Measurements from ENCODE around the gene RNASE13.
"Not testable (repeated sequence)": the region's sequence is repeated elsewhere in the genome, so short reads cannot be mapped to it uniquely, and the experiment has no call there.

The RNASE13 gene

DNA sequence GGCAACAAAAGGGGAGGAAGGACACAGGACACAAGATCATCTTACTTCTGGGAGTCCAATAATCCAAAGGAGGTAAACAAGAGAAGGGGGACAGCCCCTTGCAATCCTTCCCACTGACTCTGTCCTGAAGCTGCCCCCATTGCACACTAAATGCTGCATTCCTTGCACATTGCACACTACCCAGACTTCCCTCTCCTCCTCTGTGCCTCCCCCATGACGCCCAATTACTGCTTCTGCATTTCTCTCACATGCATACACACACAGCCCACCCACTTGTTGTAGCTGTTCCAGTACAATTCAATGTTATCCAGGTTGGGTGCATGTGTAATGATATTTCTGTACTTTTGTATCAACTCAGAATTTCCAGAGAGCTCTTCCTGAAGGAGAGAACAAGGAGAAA lies 15.2 kb downstream of the RNASE13 start:
- no peak for DNase-seq

DNA sequence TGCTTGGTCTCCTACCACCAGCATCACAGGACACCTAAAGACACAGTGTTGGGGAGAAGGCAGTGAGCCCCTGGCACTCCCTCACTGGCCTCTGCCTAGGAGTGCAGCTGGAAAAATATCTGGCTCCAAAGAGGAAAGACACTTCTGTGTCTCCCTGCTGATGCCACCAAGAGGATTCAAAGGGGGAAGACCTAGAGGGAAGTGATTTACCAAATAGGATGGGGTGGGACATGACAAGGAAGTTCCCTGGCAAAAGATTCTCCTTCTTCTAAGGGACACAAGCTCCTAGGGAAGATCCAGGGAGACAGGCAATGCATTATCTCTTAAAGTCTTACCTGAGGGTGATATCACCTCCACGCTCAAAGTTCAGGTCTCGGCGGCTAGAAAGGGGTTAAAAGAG lies 15.8 kb downstream of the RNASE13 start:
- DNase-seq, result no peak

DNA sequence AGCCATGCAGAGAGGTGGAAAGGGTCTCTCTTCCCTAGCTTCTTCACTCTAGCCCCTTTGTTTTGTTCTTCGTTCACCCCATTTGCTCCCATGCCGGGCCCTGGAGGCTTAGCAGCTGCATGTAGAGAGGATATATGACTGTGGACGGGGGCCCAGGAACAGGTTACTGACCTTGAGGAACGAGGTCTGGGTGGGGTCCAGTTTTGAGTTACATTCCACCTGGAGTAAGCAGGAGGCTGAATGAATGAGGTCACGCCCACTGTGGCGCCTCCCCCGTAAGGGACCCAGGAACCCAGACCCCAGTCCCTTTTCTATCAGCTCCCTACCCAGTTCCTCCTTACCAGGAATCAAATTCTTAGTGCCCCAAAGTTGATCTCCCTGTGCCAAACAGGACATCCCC lies 16.3 kb downstream of the RNASE13 start:
- DNase-seq, result no peak

DNA sequence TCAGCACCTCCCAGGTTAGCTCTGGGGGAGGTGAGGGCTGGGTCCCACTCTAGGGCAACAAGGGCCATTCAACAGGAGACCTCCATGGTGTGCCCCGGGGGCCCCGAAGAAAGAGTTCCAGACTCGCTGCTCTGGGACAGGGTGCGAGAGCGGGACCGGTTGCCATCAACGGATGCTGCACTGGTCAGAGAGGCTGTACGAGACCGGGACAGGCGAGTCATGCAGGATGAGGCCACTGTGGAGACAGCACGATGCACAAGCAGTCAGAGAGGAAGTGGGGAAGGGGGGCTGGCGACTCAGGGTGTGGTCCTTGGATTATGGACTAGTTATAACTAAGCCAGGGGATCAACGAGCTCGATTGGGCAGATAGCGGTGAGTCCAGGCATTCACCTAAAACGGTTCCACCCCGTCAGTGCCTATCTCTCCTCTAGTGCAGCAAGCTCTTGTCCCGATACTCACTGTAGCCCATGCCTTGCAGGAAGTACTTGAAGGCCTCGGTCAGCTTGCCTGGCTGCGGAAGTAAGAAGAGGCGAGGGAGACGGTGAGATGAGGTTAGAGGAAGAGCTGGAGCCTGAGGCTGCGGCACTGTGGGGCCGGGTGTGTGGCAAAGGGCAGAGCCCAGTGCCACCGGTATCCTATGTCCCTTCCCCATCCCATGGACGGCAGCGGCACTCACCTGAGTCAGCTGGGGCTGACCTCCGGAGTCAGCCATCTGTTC lies 16.9 kb downstream of the RNASE13 start:
- DNase-seq, result no peak

DNA sequence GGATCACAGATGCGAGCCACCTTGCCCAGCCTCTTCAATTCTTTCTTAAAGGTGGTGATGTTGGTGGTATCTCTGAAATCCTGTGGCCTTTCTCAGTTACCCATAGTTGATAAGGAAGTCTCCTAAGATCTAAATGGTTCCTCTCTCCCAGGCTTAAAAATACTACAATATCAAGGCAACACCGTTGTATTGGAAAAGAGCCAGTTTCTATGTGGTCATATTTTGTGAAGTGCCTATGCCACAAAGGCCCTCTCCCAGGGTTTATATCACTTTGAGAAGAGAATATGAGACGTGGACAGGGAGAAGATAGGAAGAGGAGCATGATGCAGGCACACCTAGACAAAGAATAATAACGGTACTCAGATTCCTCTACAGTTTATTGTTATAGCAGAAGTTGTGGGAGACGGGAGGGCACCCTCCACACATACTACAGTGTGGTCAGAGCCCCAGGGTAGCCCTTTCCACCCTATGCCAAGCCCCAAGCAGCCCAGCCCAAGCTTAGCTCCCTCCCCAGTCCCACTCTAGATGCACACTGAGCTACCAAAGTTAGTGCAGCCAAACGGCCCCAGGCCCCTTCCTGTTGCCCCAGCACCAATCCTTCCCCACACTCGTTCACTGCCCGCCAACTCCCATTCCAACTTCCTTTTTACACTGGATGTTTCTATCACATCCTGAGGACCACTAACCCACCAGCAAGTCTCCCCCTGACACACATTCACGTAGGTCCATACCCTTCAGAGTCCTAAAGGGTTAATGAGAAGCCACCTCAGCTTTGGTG lies 18.0 kb downstream of the RNASE13 start:
- DNase-seq, result no peak

DNA sequence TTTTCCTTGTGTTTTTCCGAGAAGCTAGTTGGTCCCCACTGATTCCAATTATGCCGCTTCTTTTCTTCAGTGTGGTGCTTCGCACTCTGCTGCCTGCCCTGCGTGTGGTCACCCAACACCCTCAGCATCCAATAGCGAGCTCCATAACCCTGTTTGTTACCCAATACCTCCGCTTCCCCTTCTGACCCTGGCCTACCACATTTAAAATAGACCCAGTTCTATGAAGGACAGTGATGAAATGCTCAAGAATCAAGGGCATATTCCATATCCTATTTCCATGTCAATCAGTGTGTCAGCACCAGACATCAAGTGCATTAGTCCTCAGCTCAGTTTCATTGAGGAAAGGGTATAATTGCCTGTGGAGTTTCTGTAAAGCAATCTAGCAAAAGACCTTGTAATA lies 19.3 kb downstream of the RNASE13 start:
- no peak for DNase-seq

DNA sequence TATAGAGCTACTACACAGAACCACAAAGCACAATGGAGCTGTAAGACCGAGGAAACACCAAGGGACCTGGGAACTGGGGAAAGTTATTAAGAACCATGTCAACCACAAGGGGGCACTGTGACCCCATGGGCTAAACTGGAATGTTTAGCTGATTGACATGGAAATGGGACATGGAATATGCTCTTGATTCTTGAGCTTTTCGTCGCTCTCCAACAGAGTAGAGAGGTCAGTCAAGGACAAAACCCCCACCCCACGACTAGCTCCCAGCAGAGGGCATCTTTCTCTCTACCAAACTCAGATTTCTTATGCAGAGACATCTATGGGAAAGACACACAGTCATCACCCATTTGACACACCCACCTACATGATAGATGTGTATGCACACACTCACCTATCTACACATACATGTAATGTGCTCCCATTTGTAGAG lies 19.8 kb downstream of the RNASE13 start:
- peak; percentile 62 to 70 for DNase-seq

DNA sequence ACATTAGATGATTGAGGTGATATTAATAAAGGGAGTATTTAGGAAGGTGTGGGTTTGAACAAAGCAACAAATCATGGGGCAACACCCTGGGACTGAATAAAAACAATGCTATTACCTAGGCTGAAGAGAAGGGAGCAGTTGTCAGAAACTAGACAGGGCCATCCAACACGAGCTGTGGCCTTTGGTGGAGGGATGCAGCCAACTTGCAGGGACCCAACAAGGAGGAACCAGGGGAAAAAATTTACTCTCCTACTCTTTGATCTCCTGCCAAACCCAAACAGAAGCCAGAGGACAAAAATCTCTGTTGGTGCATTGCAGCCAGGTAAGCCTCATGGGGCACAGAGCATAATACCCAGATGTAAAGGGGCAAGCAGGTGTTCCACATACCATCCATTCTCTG lies 23.5 kb downstream of the RNASE13 start:
- no peak for DNase-seq

DNA sequence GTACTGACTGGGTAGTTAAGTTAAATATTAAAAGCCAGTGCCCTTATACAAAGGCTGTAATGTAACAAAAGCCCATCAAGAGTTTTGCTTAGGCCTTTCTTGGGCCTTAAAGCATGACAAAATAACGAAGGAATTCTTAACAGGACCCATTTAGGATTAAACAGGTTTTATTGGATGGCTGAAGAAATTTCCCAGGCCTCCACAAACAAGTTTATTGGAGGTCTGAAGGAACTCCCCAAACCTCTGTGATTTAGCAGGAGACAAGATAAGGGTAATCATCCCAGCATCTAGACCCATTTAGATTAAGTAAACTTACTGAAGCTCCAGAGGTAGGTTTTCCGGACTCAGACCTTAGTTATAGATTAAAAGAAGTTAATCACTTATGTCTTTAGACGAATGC lies 24.9 kb downstream of the RNASE13 start:
- DNase-seq, result not testable (repeated sequence)

DNA sequence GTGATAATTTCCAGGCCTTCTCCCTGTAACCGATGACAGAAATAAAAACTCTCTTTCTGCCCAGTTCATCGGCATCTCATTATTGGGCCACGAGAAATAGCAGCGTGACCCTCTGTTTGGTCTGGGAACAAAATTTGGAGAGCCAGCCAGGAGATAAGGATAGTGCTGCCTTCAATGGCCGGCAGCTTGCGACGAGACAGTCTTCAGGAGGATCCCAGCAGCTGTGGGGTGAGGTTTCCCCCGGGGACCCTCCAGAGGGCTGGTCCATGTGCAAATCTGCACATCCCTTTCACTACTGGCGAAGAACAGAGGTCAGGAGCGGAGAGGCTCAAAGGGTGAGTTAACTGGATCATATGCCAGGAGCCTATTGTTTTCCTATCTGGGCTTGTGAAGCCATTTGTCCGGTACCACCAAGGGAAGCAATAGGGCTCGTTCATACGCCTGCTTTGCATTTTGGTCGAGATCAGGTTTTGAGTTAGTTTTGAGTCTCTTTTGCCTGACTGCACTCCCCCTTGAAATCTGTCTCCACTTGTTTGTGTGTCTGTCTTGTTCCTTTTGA lies 30.7 kb downstream of the RNASE13 start:
- DNase-seq, result no peak

DNA sequence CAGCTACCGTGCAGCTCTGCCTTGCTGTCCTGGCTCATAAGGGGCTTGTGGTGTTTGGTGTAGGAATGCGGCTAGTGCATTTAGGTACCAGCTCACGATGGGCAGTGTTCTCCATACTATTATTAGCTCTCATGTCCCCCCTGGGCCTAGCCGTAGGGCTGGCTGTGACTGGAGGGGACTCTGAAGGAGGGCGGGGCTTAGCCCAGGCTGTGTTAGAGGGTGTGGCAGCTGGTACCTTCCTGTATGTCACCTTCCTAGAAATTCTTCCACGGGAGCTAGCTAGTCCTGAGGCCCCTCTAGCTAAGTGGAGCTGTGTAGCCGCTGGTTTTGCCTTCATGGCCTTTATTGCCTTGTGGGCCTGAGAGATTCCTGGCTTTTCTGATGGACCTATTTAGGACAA lies 33.4 kb downstream of the RNASE13 start:
- DNase-seq, result no peak

DNA sequence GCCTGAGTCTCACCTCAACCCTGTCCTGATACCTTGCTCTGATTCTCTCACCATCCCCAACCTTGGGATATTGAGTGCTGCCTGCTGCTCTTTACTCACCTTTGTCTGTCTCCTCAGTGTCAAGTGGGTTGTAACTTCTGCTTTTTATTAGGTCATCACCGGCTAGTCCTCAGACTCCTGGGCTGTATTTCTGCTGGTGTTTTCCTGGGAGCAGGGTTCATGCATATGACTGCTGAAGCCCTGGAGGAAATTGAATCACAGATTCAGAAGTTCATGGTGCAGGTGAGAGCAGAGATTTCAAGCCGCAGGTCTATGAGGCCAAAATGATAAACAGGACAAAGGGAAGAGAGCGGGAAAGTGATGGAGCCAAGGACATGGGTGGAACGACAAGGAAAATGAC lies 35.0 kb downstream of the RNASE13 start:
- no peak for DNase-seq

DNA sequence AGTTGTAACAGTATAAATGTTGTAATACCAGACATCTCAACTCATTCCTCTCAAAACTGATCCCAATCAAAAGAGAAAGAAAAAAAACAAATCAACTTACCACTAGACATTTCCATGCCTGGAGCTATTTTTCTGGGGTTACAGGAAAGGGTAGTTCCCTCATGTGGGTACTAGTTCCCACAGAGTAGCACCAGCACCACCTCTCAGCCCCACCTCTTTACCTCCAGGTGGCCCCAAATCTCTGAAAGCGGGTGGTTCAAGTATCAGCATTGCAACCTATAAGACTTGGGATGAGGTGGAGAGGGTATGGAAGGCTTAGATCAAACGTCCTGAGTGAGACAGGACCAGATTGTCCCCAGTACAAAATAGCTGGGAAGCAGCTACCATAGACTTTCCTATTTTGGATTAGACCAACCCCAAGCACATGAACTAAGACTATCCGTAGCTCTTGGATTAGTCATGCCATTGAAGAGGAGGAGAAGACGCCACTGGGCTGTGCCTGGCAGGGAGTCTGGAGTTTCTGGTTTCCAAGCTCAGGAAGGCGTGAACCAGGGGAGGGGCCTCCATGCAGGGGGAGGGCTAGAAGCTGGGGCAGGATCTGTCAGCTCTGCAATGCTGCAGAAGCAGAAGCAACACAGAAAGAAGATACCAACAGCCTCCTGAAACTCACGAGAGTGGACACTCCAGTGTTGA lies 35.8 kb downstream of the RNASE13 start, which contains the start of gene SLC39A2:
Gene SLC39A2 (plus strand): TSS at position 620 of the 693 bp plus-strand sequence. CDS start 154 bp downstream, outside the sequence.
- no peak for DNase-seq

DNA sequence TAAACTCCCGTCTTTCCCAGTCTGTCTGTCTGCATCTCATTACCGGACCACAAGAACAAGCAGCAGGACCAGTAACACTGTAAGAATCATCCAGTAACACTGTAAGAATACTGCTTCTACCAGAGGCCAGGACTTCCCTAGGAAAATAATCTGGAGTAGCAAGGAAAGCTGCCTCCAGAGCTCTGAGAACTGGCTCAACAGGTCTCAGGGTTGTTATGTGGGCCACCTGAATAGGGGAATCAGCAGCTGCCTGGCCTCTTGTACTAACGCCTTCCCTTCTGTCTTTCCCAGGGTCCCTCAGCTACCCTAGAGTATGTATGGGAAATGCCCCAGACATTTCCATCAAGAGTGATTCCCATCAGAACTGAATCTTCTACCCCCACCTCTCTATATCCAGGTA lies 36.5 kb downstream of the RNASE13 start:
- no peak for DNase-seq

DNA sequence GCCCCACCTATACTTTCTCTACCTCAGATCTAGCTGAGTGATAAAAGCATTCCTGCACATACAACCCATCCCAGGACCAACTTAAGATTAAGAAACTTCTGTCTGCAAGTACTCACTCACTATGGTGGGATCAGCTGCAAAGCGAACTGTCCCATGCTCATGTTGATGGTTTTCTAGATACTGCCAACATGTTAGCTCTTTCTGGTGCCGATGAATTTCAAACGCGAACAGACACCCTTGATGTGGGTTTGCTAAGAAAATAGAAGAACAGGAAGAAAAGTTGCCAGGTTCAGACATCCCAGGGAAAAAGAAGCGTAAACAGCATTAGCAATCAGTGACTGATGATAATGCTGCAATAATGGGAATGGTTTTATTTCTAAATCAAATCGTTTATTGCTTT lies 37.0 kb downstream of the RNASE13 start:
- DNase-seq, result no peak

DNA sequence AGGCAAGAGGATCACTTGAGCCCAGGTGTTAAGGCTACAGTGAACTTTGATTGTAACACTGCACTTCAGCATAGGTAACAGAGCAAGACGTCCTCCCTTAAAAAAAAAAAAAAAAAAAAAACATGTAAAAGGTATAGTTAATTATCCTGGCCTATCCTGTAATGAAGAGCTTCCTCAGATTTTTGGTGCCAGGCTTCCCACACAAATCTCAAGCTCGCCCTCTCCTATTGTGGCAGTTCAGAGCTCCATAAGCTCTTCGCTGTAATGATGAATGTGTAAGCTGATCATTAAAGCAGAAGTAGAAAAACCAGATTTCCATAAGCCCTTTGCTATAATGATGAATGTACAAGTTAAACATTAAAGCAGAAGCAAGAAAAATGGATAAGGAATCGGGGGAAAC lies 37.5 kb downstream of the RNASE13 start:
- no peak for DNase-seq

DNA sequence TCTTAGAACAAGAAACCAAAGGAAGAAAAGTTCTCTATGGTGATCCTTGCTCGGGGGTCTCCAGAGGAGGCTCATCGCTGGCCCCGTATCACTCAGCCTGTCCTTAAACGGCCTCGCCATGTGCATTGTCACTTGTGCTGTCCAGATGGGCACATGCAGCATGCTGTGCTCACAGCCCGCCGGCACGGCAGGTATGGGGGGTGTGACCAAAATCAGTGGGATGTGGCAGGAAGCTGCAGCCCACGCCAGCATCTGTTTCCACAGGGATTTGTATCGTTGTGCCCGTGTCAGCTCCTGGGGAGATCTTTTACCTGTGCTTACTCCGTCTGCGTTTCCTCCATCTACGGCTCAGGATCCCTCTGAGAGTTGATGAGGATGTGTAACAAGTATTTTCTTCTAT lies 38.1 kb downstream of the RNASE13 start:
- DNase-seq, result no peak

DNA sequence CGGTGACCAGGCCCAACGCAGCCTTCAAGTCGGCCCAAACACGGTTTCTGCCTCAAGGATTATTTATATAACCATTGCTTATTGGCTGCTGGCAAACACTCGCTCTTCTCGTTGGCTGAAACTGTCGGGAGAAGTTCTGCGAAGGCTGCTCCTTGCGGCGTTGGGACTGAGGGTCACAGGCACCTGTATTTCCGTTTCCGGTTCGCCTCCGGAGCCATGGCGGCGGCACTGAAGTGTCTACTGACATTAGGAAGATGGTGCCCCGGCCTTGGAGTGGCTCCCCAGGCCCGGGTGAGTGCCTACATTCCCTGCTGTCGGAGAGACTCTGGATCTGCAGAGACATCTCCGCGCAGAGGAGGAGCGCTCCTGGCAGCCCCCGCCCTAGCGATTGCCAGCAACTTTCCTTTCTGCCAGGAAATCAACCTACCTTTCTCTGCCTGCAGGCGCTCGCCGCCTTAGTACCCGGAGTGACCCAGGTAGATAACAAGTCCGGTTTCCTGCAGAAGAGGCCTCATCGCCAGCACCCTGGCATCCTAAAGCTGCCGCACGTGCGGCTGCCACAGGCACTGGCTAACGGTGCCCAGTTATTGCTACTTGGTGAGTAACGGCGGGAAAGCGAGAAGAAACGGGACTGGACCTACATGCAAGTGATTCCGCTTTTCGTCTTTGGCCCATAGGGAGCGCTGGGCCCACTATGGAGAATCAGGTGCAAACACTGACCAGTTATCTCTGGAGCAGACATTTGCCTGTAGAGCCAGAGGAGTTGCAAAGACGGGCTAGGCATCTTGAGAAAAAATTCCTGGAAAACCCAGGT lies 44.6 kb downstream of the RNASE13 start, which contains the start of gene METTL17:
Gene METTL17 (plus strand): TSS at position 194 of the 814 bp plus-strand sequence. CDS start 23 bp downstream, at position 217.
- peak; percentile 76 to 77 for DNase-seq

DNA sequence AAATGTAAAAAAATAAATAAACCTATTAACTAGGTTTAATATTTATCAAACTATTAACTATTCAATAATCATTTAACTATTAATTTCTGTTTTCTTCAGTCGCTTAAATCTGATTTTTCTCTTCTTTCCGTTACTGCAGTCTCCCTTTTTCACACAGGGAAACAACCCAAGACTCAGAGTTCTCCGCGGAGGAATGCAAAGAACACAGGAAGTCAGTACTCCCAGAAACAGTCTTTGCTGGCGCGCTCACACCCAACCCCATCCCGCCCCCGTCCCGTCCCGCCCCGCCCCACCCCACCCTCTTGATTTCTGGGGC lies 45.2 kb downstream of the RNASE13 start:
- no peak for DNase-seq

DNA sequence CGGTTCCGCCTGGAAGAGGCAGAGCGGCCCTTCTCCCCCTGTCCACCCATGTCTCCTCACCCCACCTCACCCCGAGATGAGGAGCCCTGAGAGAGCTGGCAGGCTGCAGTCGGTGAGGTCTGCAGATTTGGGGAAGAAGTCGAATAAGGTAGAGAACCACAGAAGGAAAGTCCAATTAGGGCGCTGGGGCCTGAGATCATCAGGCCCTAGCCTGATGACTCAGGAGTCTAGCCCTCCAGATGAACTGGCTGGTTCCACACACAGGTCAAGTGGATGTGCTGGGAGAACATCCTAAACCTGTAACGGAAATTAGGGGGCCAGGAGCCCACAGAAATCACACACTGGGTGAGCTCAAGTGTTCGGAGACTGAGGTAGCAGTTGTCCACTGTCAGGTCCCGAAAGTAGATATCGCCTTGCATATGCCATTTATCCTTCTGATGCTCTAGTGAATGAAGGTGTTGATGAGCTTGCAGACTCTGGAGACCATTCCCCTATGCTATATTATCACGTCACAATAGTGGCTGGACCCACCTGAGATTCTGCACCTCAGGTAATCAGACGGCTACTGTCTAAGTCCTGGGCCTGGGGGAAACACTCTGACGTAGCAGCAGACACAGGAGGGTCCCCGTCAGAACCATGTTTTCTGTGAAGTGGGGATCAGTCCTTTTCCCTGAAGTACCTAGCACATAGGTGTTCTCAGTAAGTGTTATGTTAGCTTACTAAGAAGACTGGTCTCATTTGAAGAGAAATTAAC lies 45.7 kb downstream of the RNASE13 start:
- DNase-seq, result no peak

DNA sequence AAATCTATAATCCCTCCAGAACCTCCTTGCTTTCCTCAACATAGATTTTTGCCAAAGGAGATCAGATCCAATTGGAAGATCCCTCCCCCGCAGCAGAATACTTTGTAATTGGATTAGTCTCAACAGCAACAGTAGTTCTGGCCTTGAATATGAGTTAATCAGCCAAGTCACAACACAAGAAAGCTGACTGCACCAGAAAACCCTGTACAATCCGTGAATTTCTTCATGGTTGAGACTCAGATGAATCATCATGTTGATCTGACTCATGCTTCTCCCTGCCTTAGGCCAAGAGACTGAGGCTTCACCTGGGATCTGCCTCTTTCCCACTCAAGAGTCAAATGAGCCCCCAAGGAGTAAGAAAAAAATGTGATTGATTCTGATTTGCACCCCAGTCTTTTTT lies 47.8 kb downstream of the RNASE13 start:
- peak in 1 of 2 donors; percentile 2 for DNase-seq

DNA sequence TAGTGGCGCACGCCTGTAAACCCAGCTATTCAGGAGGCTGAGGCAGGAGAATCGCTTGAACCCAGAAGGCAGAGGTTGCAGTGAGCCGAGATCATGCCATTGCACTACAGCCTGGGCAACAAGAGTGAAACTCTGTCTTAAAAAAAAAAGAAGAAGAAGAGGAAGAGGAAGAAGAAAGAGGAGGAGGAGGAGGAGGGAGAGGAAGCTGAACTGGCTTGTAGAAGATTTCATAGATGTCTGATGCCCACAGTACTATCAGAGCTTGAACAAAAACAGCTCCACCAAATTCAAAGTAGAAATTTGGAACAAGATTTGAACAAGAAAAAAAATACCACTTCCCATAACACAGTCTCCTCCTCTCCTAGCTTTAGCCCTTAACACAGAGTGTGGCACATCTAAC lies 49.0 kb downstream of the RNASE13 start:
- DNase-seq, result not testable (repeated sequence)
